Chondrocyte (in vitro differentiated cells): Measurements from ENCODE around the gene SEMA5A. TPM values are rescaled to one million over a fixed set of nuclear protein-coding genes. Genes with fewer than 3 reads are reported as not detected.

Experiments
- DNase-seq: peaks from one replicate; pipeline ENCODE4 v3.0.0; 2021; ENCODE audit warnings: mixed read lengths, low spot score
- H3K27ac Mint-ChIP-seq: one replicate; pipeline ENCODE4 v1.8.0; 2021; ENCODE audit warnings: mild to moderate bottlenecking, moderate library complexity, mixed read lengths; ENCODE audit not compliant: unreplicated experiment
- H3K27me3 Mint-ChIP-seq: 2 replicates; pipeline ENCODE4 v1.8.0; 2021; ENCODE audit warnings: low read depth, mixed read lengths
- H3K36me3 Mint-ChIP-seq: 2 replicates; pipeline ENCODE4 v1.8.0; 2021; ENCODE audit warnings: low read depth, mixed read lengths
- H3K4me1 Mint-ChIP-seq: 2 replicates; pipeline ENCODE4 v1.8.0; 2021; ENCODE audit warnings: low read depth, mild to moderate bottlenecking, mixed read lengths
- H3K4me3 Mint-ChIP-seq: one replicate; pipeline ENCODE4 v1.8.0; 2021; ENCODE audit warnings: mild to moderate bottlenecking, moderate library complexity, mixed read lengths; ENCODE audit not compliant: unreplicated experiment
- H3K9me3 Mint-ChIP-seq: 2 replicates; pipeline ENCODE4 v1.8.0; 2021; ENCODE audit warnings: low read depth, mixed read lengths
- CTCF ChIP-seq: fragments of 200-600 bp; sonication (generic); IDR thresholded peaks from 2 replicates; pipeline ENCODE4 v1.5.0; 2021; ENCODE audit warnings: antibody characterized with exemption, mild to moderate bottlenecking, moderate library complexity
- total RNA-seq: library from RNA; stranded (reverse); gene quantifications from 3 replicates; pipeline ENCODE4 v1.2.1, GENCODE V29; 2021

SEMA5A gene
- total RNA-seq, 1 donor from 2014 or later: 249 TPM

- DNase-seq: no peak
- Mint-ChIP-seq H3K4me3 (no peak overlapping the region), H3K36me3 (peaks cover 31% of the 10 kb centered on the region), H3K27me3 (no peaks in the 10 kb centered on the region), H3K9me3 (peaks cover 8% of the 10 kb centered on the region), H3K4me1 (peaks cover 48% of the 10 kb centered on the region), H3K27ac (peak overlapping the region; percentile 69)
- no peak for TF ChIP-seq CTCF
These were observed 100.0 kb downstream of the SEMA5A start for GRCh38 chr5:9445826-9446388.

- Mint-ChIP-seq H3K4me1 (peaks cover 64% of the 10 kb centered on the region), H3K9me3 (peaks cover 8% of the 10 kb centered on the region), H3K27me3 (no peaks in the 10 kb centered on the region), H3K4me3 (no peak overlapping the region), H3K36me3 (peaks cover 29% of the 10 kb centered on the region), H3K27ac (no peak overlapping the region)
- no peak for DNase-seq
- no peak for TF ChIP-seq CTCF
These were observed 101.5 kb downstream of the SEMA5A start for GRCh38 chr5:9444346-9444745.

GRCh38 chr5:9441610-9442009 lies 104.3 kb downstream of the SEMA5A start:
- DNase-seq: no peak
- H3K4me1 Mint-ChIP-seq: peaks cover 63% of the 10 kb centered on the region
- peaks cover 25% of the 10 kb centered on the region for H3K36me3 Mint-ChIP-seq
- H3K27ac Mint-ChIP-seq: no peak overlapping the region
- H3K27me3 Mint-ChIP-seq: no peaks in the 10 kb centered on the region
- peaks cover 8% of the 10 kb centered on the region for H3K9me3 Mint-ChIP-seq
- H3K4me3 Mint-ChIP-seq: no peak overlapping the region
- TF ChIP-seq CTCF: no peak

DNA sequence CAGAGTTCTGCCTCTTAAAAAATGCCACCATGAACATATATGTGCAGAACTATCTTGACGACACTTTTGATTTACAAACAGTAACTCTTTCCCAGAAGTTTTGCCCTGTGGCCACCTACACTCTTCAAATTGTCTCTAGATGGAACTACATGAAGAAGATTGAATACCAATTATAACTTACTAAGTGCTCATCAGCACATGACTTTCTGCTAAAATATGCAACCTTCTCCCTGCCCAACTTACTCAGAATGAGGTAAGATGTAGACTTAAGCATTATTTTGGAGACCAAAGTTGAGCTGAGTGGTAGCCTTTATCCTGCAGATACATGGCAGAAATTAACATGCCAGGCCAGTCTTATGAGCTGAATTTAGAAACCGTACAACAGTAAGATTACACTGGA lies 105.4 kb downstream of the SEMA5A start:
- Mint-ChIP-seq H3K4me3 (no peak overlapping the region), H3K36me3 (peaks cover 28% of the 10 kb centered on the region), H3K9me3 (peaks cover 8% of the 10 kb centered on the region), H3K27me3 (no peaks in the 10 kb centered on the region), H3K4me1 (peaks cover 55% of the 10 kb centered on the region), H3K27ac (peak overlapping the region; percentile 43)
- DNase-seq: no peak
- no peak for TF ChIP-seq CTCF

DNA sequence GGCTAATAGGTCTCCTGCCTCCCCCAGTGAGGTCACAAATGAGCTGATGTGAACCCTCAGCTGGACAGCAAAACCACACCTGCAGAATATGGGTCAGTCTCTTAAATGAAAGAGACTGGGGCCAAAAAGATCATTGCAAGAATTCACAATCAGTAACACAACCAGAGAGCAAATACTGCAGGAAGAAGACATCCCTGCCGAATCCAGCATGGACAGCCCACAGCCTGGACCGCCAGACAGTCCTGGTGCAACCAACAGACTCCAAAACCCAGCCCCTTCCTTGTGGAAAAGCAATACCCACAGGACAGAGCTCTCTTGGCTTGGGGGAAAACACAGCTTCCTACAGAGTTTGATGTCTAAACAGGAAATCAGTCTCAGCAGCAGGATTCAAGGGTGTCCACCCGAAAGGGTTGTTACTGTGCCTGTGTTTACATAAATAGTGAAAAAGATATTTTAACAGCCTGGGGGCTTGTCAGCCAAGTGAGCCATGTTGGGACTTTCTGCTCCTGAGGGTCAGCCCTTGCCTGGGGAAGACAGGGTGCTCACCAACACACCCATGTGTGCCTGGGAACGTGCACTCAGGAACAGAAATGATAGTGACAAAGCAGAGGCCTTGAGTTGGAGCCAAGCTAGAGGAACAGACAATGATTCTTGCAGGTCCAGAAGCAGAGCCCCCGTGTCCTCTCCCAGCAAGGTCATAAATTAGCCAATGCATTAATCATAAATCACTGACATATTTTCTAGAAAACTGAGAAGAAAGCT lies 106.2 kb downstream of the SEMA5A start:
- peaks cover 55% of the 10 kb centered on the region for H3K4me1 Mint-ChIP-seq
- H3K9me3 Mint-ChIP-seq: peaks cover 6% of the 10 kb centered on the region
- TF ChIP-seq CTCF: no peak
- H3K36me3 Mint-ChIP-seq: peaks cover 30% of the 10 kb centered on the region
- no peak overlapping the region for H3K4me3 Mint-ChIP-seq
- H3K27ac Mint-ChIP-seq: peak overlapping the region; percentile 60
- DNase-seq: no peak
- H3K27me3 Mint-ChIP-seq: no peaks in the 10 kb centered on the region
